WI38 (cell line): ENCODE results near the gene SPON1.
A peak's percentile ranks its signal among the peaks of the same experiment; 100 is the strongest.
"Not testable (repeated sequence)": the region's sequence is repeated elsewhere in the genome, so short reads cannot be mapped to it uniquely, and the experiment has no call there.

Source experiments
- H3K4me3 ChIP-seq: 2 replicates; pipeline ENCODE4 v1.5.1; 2011; ENCODE audit warnings: low read depth, mild to moderate bottlenecking, control low read depth, low read length
- TF ChIP-seq, protein P1 (sequence below): IDR thresholded peaks from 2 replicates; pipeline ENCODE4 v1.5.1; 2012; ENCODE audit warnings: low read depth, mild to moderate bottlenecking, control low read depth, low read length

The SPON1 gene

GRCh38 chr11:14026961-14027360, 64.4 kb downstream of the SPON1 start:
- H3K4me3 ChIP-seq, result no peak overlapping the region
- TF ChIP-seq, protein P1, sequence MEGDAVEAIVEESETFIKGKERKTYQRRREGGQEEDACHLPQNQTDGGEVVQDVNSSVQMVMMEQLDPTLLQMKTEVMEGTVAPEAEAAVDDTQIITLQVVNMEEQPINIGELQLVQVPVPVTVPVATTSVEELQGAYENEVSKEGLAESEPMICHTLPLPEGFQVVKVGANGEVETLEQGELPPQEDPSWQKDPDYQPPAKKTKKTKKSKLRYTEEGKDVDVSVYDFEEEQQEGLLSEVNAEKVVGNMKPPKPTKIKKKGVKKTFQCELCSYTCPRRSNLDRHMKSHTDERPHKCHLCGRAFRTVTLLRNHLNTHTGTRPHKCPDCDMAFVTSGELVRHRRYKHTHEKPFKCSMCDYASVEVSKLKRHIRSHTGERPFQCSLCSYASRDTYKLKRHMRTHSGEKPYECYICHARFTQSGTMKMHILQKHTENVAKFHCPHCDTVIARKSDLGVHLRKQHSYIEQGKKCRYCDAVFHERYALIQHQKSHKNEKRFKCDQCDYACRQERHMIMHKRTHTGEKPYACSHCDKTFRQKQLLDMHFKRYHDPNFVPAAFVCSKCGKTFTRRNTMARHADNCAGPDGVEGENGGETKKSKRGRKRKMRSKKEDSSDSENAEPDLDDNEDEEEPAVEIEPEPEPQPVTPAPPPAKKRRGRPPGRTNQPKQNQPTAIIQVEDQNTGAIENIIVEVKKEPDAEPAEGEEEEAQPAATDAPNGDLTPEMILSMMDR, result no peak

- no peak overlapping the region for H3K4me3 ChIP-seq
These were observed 65.0 kb downstream of the SPON1 start for GRCh38 chr11:14027525-14027924.

DNA sequence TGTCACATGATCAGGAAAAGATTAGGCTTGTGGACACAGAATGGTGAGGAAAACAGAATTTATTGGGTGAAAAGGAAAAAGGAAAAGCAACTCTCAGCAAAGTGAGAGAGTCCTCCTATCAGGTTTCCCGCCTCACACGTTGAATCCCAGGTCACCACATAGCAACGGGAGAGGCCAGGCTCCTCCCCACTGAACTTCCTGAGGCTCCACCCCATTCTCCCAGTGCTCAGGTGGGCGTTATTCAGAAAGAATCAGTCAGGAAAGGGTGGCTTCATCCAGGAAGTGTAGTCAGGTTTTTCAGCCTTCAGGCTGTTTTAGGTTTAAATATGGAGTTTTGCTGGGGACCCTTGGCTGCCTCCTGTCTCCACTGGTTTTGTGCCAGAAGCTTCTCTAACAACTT, 66.9 kb downstream of the SPON1 start:
- TF ChIP-seq, protein P1, result no peak
- no peak overlapping the region for H3K4me3 ChIP-seq

More at GRCh38 chr11:14027525-14027924, 65.0 kb downstream of the SPON1 start:
- TF ChIP-seq, protein P1, result no peak

- H3K4me3 ChIP-seq, result no peak overlapping the region
- TF ChIP-seq, protein P1, result no peak
These were observed 67.7 kb downstream of the SPON1 start for GRCh38 chr11:14029971-14030920.

DNA sequence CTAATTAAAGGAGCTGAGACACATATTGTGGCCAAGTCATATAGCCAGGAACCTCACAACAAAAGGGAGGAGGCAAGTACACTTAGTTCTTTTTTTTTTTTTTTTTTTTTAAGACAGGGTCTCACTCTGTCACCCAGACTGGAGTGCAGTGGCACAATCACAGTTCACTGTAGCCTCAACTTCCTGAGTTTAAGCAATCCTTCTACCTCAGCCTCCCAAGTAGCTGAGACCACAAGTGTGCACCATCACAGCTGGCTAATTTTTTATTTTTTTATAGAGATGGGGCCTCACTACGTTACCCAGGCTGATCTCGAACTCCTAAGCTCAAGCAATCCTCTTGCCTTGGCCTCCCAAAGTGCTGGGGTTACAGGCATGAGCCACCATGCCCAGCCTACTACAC, 73.0 kb downstream of the SPON1 start:
- H3K4me3 ChIP-seq, result not testable (repeated sequence)

GRCh38 chr11:14036469-14036868, 73.9 kb downstream of the SPON1 start:
- no peak overlapping the region for H3K4me3 ChIP-seq
- TF ChIP-seq, protein P1, result no peak

- TF ChIP-seq, protein P1, result peak; percentile 43
These were observed 78.5 kb downstream of the SPON1 start for GRCh38 chr11:14041040-14041439.

More at GRCh38 chr11:14041040-14041439, 78.5 kb downstream of the SPON1 start:
- H3K4me3 ChIP-seq, result no peak overlapping the region
